Fibroblast of villous mesenchyme (primary cell): Measurements from ENCODE around the gene ATRN. TPM values are rescaled to one million over a fixed set of nuclear protein-coding genes. Genes with fewer than 3 reads are reported as not detected.
"Not testable (repeated sequence)": the region's sequence is repeated elsewhere in the genome, so short reads cannot be mapped to it uniquely, and the experiment has no call there.

ENCODE experiments used
- DNase-seq: peaks from one replicate; pipeline ENCODE4 v3.0.0-alpha.2; 2010; ENCODE audit warnings: low read depth
- H3K4me3 ChIP-seq: 2 replicates; pipeline ENCODE4 v1.5.1; 2011; ENCODE audit warnings: low read depth, mild to moderate bottlenecking, low read length
- CTCF ChIP-seq: IDR thresholded peaks from 2 replicates; pipeline ENCODE4 v1.5.1; 2012; ENCODE audit warnings: low read depth, mild to moderate bottlenecking, low read length; ENCODE audit not compliant: insufficient read depth
- total RNA-seq: library from RNA; depleted of rRNA; stranded (reverse); fragments of >200 nt; gene quantifications from 2 replicates; pipeline ENCODE4 v1.2.3, GENCODE V29; 2012

The ATRN gene
- total RNA-seq, 1 donor: 39.3 TPM

- peak; percentile 6 for DNase-seq
- no peak overlapping the region for H3K4me3 ChIP-seq
- no peak for TF ChIP-seq CTCF
Observed at GRCh38 chr20:3606021-3606420, 135.2 kb downstream of the ATRN start.

- H3K4me3 ChIP-seq: no peak overlapping the region
- no peak for DNase-seq
- TF ChIP-seq CTCF: no peak
Observed at GRCh38 chr20:3611901-3612300, 141.1 kb downstream of the ATRN start.

GRCh38 chr20:3612795-3613572 is 142.2 kb downstream of the ATRN start:
- TF ChIP-seq CTCF: no peak
- no peak overlapping the region for H3K4me3 ChIP-seq
- peak; percentile 22 for DNase-seq

GRCh38 chr20:3613821-3614440 is 143.1 kb downstream of the ATRN start:
- TF ChIP-seq CTCF: no peak
- peak; percentile 15 for DNase-seq
- H3K4me3 ChIP-seq: no peak overlapping the region

GRCh38 chr20:3614466-3614865 is 143.6 kb downstream of the ATRN start:
- no peak for DNase-seq
- TF ChIP-seq CTCF: no peak
- no peak overlapping the region for H3K4me3 ChIP-seq

- H3K4me3 ChIP-seq, DNase-seq: not testable (repeated sequence)
Observed at GRCh38 chr20:3615171-3615840, 144.5 kb downstream of the ATRN start.

- no peak overlapping the region for H3K4me3 ChIP-seq
- TF ChIP-seq CTCF: no peak
- no peak for DNase-seq
Observed at GRCh38 chr20:3616250-3616649, 145.4 kb downstream of the ATRN start.
